ENCODE measurements around the gene RBM41. TPM values are rescaled to one million over a fixed set of nuclear protein-coding genes. Genes with fewer than 3 reads are reported as not detected.

The RBM41 gene
- total and polyA plus RNA-seq, 12 donors = 4.2 to 41.8 (median 12.3) TPM

DNA sequence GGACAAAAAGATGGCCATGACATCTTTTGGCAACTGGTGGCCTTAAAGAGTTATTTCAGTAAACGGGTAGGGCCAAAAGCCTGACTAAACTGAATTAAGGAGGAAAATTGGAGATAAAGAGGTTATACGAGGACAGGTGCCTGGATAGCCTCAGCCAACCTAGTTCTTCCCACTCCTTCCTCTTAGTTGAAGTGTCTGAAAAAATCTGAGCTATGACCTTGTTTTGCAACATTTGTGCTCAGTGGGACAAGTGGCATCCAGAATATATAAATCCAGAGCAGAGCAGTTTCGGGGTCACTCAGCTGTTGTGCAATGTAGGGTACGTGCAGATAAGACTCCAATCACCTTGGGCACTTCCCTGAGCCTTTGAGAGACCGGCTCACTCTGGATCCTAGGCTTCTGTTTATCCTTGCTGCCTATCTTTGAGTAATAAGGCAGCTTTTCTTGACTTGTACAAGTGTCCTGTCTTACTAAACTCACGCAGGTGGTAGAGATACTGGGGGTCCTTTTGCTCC, 68.4 kb downstream of the RBM41 start:
- intact Hi-C loops (cut with DNase I) = no loop called here
- Histone ChIP-seq H3K36me3 (replicated peaks in 1 of 2) (no peaks in the 10 kb centered on the region), H3K4me1 (replicated peaks in 1 of 2) (no peaks in the 10 kb centered on the region), H3K27me3 (no peaks in the 10 kb centered on the region), H3K9me3 (replicated peaks in 1 of 3) (no peaks in the 10 kb centered on the region), H3K27ac (no peak overlapping the region), H3K4me3 (no peak overlapping the region)
- WGBS, 4 donors = 36 to 43% (median 40%) methylated on average over 6 of the region's 6 CpGs
- TF ChIP-seq, protein P1, sequence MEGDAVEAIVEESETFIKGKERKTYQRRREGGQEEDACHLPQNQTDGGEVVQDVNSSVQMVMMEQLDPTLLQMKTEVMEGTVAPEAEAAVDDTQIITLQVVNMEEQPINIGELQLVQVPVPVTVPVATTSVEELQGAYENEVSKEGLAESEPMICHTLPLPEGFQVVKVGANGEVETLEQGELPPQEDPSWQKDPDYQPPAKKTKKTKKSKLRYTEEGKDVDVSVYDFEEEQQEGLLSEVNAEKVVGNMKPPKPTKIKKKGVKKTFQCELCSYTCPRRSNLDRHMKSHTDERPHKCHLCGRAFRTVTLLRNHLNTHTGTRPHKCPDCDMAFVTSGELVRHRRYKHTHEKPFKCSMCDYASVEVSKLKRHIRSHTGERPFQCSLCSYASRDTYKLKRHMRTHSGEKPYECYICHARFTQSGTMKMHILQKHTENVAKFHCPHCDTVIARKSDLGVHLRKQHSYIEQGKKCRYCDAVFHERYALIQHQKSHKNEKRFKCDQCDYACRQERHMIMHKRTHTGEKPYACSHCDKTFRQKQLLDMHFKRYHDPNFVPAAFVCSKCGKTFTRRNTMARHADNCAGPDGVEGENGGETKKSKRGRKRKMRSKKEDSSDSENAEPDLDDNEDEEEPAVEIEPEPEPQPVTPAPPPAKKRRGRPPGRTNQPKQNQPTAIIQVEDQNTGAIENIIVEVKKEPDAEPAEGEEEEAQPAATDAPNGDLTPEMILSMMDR (IDR thresholded peaks at IDR 0.05) = no peak
- TF ChIP-seq POLR2A (IDR thresholded peaks at IDR 0.05) = no peak
- DNase-seq = peak in 3 of 7 donors; percentile 16 to 54 (median 37)

DNA sequence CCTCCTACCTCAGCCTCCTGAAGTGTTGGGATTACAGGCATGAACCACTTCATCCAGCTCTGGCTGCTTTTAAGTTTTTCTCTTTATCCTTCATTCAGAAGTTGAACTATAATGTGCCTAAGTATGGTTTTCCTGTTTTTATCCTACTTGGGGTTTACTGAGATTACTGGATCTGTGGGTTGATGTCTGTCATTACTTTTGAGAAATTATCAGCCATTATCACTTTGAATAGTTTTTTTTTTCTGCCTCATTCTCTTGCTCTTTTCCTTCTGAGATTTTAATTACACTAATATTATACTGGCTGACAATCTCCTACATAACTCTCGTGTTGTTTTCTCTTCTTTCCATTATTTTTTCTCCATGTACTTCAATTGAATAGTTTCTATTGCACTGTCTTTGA, 71.0 kb downstream of the RBM41 start:
- H3K9me3 ChIP-seq (replicated peaks in 1 of 3) = no peaks in the 10 kb centered on the region
- no peak overlapping the region for H3K4me3 ChIP-seq
- 47 to 74% (median 60%) methylated on average over 1 of the region's 1 CpG for WGBS, 4 donors
- no peak for DNase-seq
- intact Hi-C loops (cut with DNase I) = no loop called here
- H3K27me3 ChIP-seq = peaks cover 5% of the 10 kb centered on the region
- no peaks in the 10 kb centered on the region for H3K36me3 ChIP-seq (replicated peaks in 1 of 2)
- TF ChIP-seq, protein P1 (IDR thresholded peaks at IDR 0.05) = no peak
- TF ChIP-seq POLR2A (IDR thresholded peaks at IDR 0.05) = no peak
- no peak overlapping the region for H3K27ac ChIP-seq
- no peaks in the 10 kb centered on the region for H3K4me1 ChIP-seq (replicated peaks in 1 of 2)

DNA sequence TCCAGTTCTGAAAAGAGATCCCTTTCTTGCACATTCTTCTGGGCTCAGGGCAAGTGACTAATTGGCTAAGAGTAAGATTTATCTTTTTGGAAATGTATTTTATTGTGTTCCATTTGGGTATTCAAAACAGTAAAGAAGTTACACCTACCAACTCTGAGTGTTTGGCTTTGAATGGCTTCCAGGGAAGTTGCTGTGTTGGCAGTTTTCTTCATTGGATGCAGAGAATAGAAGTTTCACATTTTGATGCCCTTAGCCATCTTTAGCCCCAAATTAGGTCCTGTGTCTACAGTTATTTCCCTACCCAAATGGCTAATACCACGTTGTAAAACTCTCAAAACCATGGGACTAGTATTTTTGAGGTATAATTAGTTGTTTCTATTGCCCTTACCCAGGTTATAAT, 88.9 kb downstream of the RBM41 start:
- Histone ChIP-seq H3K36me3 (replicated peaks in 1 of 2) (no peaks in the 10 kb centered on the region), H3K4me1 (replicated peaks in 1 of 2) (no peaks in the 10 kb centered on the region), H3K9me3 (replicated peaks in 1 of 3) (no peaks in the 10 kb centered on the region), H3K4me3 (no peak overlapping the region), H3K27ac (no peak overlapping the region), H3K27me3 (peaks cover 13% of the 10 kb centered on the region)
- 47 to 88% (median 55%) methylated on average over 1 of the region's 1 CpG for WGBS, 4 donors
- DNase-seq = no peak
- TF ChIP-seq POLR2A (IDR thresholded peaks at IDR 0.05) = no peak
- TF ChIP-seq, protein P1 (IDR thresholded peaks at IDR 0.05) = no peak
- intact Hi-C loops (cut with DNase I) = no loop called here

DNA sequence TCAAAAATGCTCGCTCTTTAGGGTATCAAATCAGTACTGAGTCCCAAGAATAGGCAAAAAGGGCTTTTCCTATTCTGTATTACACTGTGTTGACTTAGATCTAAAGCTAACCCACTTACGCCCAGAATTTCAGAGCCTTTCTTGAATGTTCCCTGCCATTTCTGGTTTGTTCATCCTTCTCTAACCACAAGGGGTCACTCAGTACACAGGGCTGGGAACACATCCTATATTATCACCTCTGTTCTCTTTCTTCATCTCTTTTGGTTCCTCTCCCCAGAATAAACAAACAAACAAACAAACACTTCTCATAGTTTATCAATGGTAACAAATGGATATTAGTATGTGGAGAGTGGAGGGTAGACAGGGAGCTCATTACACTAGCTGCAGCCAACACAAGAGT, 93.1 kb downstream of the RBM41 start:
- 12 to 29% (median 24%) methylated on average over 2 of the region's 2 CpGs for WGBS, 4 donors
- no peaks in the 10 kb centered on the region for H3K4me1 ChIP-seq (replicated peaks in 1 of 2)
- H3K36me3 ChIP-seq (replicated peaks in 1 of 2) = no peaks in the 10 kb centered on the region
- no peak overlapping the region for H3K4me3 ChIP-seq
- DNase-seq = peak in 1 of 7 donors; percentile 4
- no peak overlapping the region for H3K27ac ChIP-seq
- no peaks in the 10 kb centered on the region for H3K9me3 ChIP-seq (replicated peaks in 1 of 3)
- peaks cover 15% of the 10 kb centered on the region for H3K27me3 ChIP-seq
- no peak for TF ChIP-seq POLR2A (IDR thresholded peaks at IDR 0.05)
- TF ChIP-seq, protein P1 (IDR thresholded peaks at IDR 0.05) = peak; percentile 31 to 63 (median 52)
- intact Hi-C loops (cut with DNase I) = no loop called here

All from adrenal gland (tissue), 12 donors.